Stimulated activated CD4-positive, alpha-beta T cell treated with anti-CD3 and anti-CD28 coated beads, Interleukin-1b, Interleukin-23, amount 100 ng/mL, for 1 hour (primary cell): ENCODE results near the gene GAL3ST3.
"Not testable (repeated sequence)": the region's sequence is repeated elsewhere in the genome, so short reads cannot be mapped to it uniquely, and the experiment has no call there.

Source experiments
- DNase-seq, 2 donors: peaks; one replicate each; pipeline ENCODE4 v3.0.0-alpha.2; 2020; ENCODE audit warnings: low read depth in 2 of 2

GAL3ST3 gene

GRCh38 chr11:66044757-66045156 lies 4.2 kb downstream of the GAL3ST3 start:
- no peak for DNase-seq

- no peak for DNase-seq
Observed at GRCh38 chr11:66042996-66043906, 5.7 kb downstream of the GAL3ST3 start.

- DNase-seq: no peak
Observed at GRCh38 chr11:66042227-66042995, 6.5 kb downstream of the GAL3ST3 start.

- DNase-seq: no peak
Observed at GRCh38 chr11:66039765-66040164, 9.2 kb downstream of the GAL3ST3 start.

GRCh38 chr11:66037327-66037726 lies 11.6 kb downstream of the GAL3ST3 start:
- DNase-seq: no peak

GRCh38 chr11:66036334-66036710 lies 12.6 kb downstream of the GAL3ST3 start:
- DNase-seq: no peak

- no peak for DNase-seq
Observed at GRCh38 chr11:66035653-66036333, 13.2 kb downstream of the GAL3ST3 start.

GRCh38 chr11:66032957-66033735 lies 15.8 kb downstream of the GAL3ST3 start:
- DNase-seq: no peak

GRCh38 chr11:66026017-66026529 lies 22.9 kb downstream of the GAL3ST3 start, which contains the start of gene CATSPER1:
TSS of gene CATSPER1 (minus strand) at chr11:66026479. CDS start at chr11:66026379, 100 bp downstream.
- no peak for DNase-seq

GRCh38 chr11:66023186-66023440 lies 25.8 kb downstream of the GAL3ST3 start:
- DNase-seq: not testable (repeated sequence)

- peak; percentile 41 to 78 for DNase-seq
Observed at GRCh38 chr11:66022401-66023185, 26.4 kb downstream of the GAL3ST3 start.

GRCh38 chr11:66020618-66021357 lies 28.2 kb downstream of the GAL3ST3 start:
- DNase-seq: no peak

- no peak for DNase-seq
Observed at GRCh38 chr11:66020212-66020611, 28.7 kb downstream of the GAL3ST3 start.

- DNase-seq: no peak
Observed at GRCh38 chr11:66017321-66017720, 31.6 kb downstream of the GAL3ST3 start.

GRCh38 chr11:66016793-66017177 lies 32.2 kb downstream of the GAL3ST3 start:
- no peak for DNase-seq

- no peak for DNase-seq
Observed at GRCh38 chr11:66015936-66016792, 32.8 kb downstream of the GAL3ST3 start.

- DNase-seq: no peak
Observed at GRCh38 chr11:66015454-66015881, 33.5 kb downstream of the GAL3ST3 start.

- no peak for DNase-seq
Observed at GRCh38 chr11:66014804-66015453, 34.0 kb downstream of the GAL3ST3 start.

GRCh38 chr11:66013762-66014100 lies 35.2 kb downstream of the GAL3ST3 start:
- DNase-seq: no peak
